Measurements from ENCODE around the gene CTTNBP2.

CTTNBP2 gene

GRCh38 chr7:117784315-117784714, 88.9 kb downstream of the CTTNBP2 start:
- no peak for DNase-seq

- DNase-seq = no peak
Measured at GRCh38 chr7:117782761-117783160, 90.5 kb downstream of the CTTNBP2 start.

GRCh38 chr7:117781707-117782106, 91.5 kb downstream of the CTTNBP2 start:
- DNase-seq = no peak

- DNase-seq = no peak
Measured at GRCh38 chr7:117780832-117781231, 92.4 kb downstream of the CTTNBP2 start.

GRCh38 chr7:117777335-117778142, 95.7 kb downstream of the CTTNBP2 start:
- no peak for DNase-seq

GRCh38 chr7:117776224-117776623, 97.0 kb downstream of the CTTNBP2 start:
- no peak for DNase-seq

GRCh38 chr7:117775801-117776200, 97.4 kb downstream of the CTTNBP2 start:
- no peak for DNase-seq

- DNase-seq = no peak
Measured at GRCh38 chr7:117774943-117775342, 98.3 kb downstream of the CTTNBP2 start.

GRCh38 chr7:117772421-117772820, 100.8 kb downstream of the CTTNBP2 start:
- DNase-seq = no peak

- DNase-seq = no peak
Measured at GRCh38 chr7:117771756-117772155, 101.5 kb downstream of the CTTNBP2 start.

- no peak for DNase-seq
Measured at GRCh38 chr7:117769085-117769484, 104.2 kb downstream of the CTTNBP2 start.

- no peak for DNase-seq
Measured at GRCh38 chr7:117767951-117768350, 105.3 kb downstream of the CTTNBP2 start.

- DNase-seq = no peak
Measured at GRCh38 chr7:117766913-117767312, 106.3 kb downstream of the CTTNBP2 start.

GRCh38 chr7:117764031-117764430, 109.2 kb downstream of the CTTNBP2 start:
- no peak for DNase-seq

- no peak for DNase-seq
Measured at GRCh38 chr7:117762055-117762454, 111.2 kb downstream of the CTTNBP2 start.

- peak in 1 of 2 donors; percentile 45 for DNase-seq
Measured at GRCh38 chr7:117759950-117760640, 113.1 kb downstream of the CTTNBP2 start.

- no peak for DNase-seq
Measured at GRCh38 chr7:117757440-117757839, 115.8 kb downstream of the CTTNBP2 start.

- no peak for DNase-seq
Measured at GRCh38 chr7:117756586-117757085, 116.6 kb downstream of the CTTNBP2 start.

GRCh38 chr7:117755136-117755535, 118.1 kb downstream of the CTTNBP2 start:
- peak in 1 of 2 donors; percentile 35 for DNase-seq

- peak in 1 of 2 donors; percentile 44 for DNase-seq
Measured at GRCh38 chr7:117751775-117752174, 121.5 kb downstream of the CTTNBP2 start.

- DNase-seq = peak in 1 of 2 donors; percentile 87
Measured at GRCh38 chr7:117750612-117751563, 122.4 kb downstream of the CTTNBP2 start.

- DNase-seq = no peak
Measured at GRCh38 chr7:117741962-117742361, 131.3 kb downstream of the CTTNBP2 start.

- no peak for DNase-seq
Measured at GRCh38 chr7:117739085-117739484, 134.2 kb downstream of the CTTNBP2 start.
